Measurements from ENCODE around the gene RABL6. TPM values are rescaled to one million over a fixed set of nuclear protein-coding genes. Genes with fewer than 3 reads are reported as not detected.

The RABL6 gene
- total RNA-seq, 2 experiments from 2014 or later = 46.4 to 48.5 TPM

GRCh38 chr9:136761545-136761981 is 46.2 kb upstream of the RABL6 start:
- peak in 1 of 14 experiments; percentile 26 for DNase-seq
- ChIA-PET POLR2A (no interaction called here), CTCF (no interaction called here)

GRCh38 chr9:136762221-136762691 is 45.5 kb upstream of the RABL6 start:
- CTCF ChIA-PET = no interaction called here

More at GRCh38 chr9:136761545-136761981, 46.2 kb upstream of the RABL6 start:
- Histone ChIP-seq H3K4me1 (ENCODE audit: insufficient read depth, low read length) (peaks cover 5% of the 10 kb centered on the region), H3K27me3 (ENCODE audit: control insufficient read depth in 1 of 2, insufficient read depth in 2 of 2, low read length in 2 of 2) (peaks cover 3 to 8% of the 10 kb centered on the region in 2 experiments), H3K4me3 (ENCODE audit: low read length) (no peak overlapping the region), H3K36me3 (ENCODE audit: insufficient read depth, low read length) (no peaks in the 10 kb centered on the region), H3K9me3 (ENCODE audit: control insufficient read depth in 1 of 2, insufficient read depth in 1 of 2, low read length in 2 of 2) (peaks cover 0 to 14% of the 10 kb centered on the region in 2 experiments), H3K27ac (ENCODE audit: low read depth in 1 of 2, low read length in 2 of 2) (no peak overlapping the region)
- no peak overlapping the region for H3K4me3 Mint-ChIP-seq
- no peak overlapping the region for H3K27ac Mint-ChIP-seq
- no peak for TF ChIP-seq CTCF (IDR thresholded peaks at IDR 0.05)
- peaks cover 20% of the 10 kb centered on the region for H3K27me3 Mint-ChIP-seq
- no peaks in the 10 kb centered on the region for H3K36me3 Mint-ChIP-seq (ENCODE audit: low read depth)
- no peaks in the 10 kb centered on the region for H3K9me3 Mint-ChIP-seq
- ATAC-seq (ENCODE audit: poor library complexity) = no peak
- intact Hi-C loops (cut with DNase I, micrococcal nuclease) = no loop called here
- peaks cover 3% of the 10 kb centered on the region for H3K4me1 Mint-ChIP-seq (ENCODE audit: low read depth)

GRCh38 chr9:136762915-136763648 is 44.7 kb upstream of the RABL6 start:
- Histone ChIP-seq H3K4me1 (ENCODE audit: insufficient read depth, low read length) (peaks cover 8% of the 10 kb centered on the region), H3K4me3 (ENCODE audit: low read length) (no peak overlapping the region), H3K9me3 (ENCODE audit: control insufficient read depth in 1 of 2, insufficient read depth in 1 of 2, low read length in 2 of 2) (peaks cover 0 to 4% of the 10 kb centered on the region in 2 experiments), H3K27ac (ENCODE audit: low read depth in 1 of 2, low read length in 2 of 2) (no peak overlapping the region), H3K36me3 (ENCODE audit: insufficient read depth, low read length) (no peaks in the 10 kb centered on the region), H3K27me3 (ENCODE audit: control insufficient read depth in 1 of 2, insufficient read depth in 2 of 2, low read length in 2 of 2) (peaks cover 8 to 16% of the 10 kb centered on the region in 2 experiments)
- peak in 8 of 14 experiments; percentile 18 to 71 (median 30) for DNase-seq
- ChIA-PET CTCF (no interaction called here), POLR2A (no interaction called here)
- Mint-ChIP-seq H3K27me3 (peaks cover 33% of the 10 kb centered on the region), H3K36me3 (ENCODE audit: low read depth) (no peaks in the 10 kb centered on the region), H3K27ac (no peak overlapping the region), H3K9me3 (no peaks in the 10 kb centered on the region), H3K4me1 (ENCODE audit: low read depth) (peaks cover 9% of the 10 kb centered on the region), H3K4me3 (no peak overlapping the region)
- no peak for ATAC-seq (ENCODE audit: poor library complexity)
- TF ChIP-seq CTCF (IDR thresholded peaks at IDR 0.05) = no peak
- intact Hi-C loops (cut with DNase I, micrococcal nuclease) = no loop called here

More at GRCh38 chr9:136762221-136762691, 45.5 kb upstream of the RABL6 start:
- no peaks in the 10 kb centered on the region for H3K36me3 Mint-ChIP-seq (ENCODE audit: low read depth)
- Histone ChIP-seq H3K4me1 (ENCODE audit: insufficient read depth, low read length) (peaks cover 8% of the 10 kb centered on the region), H3K9me3 (ENCODE audit: control insufficient read depth in 1 of 2, insufficient read depth in 1 of 2, low read length in 2 of 2) (peaks cover 0 to 9% of the 10 kb centered on the region in 2 experiments), H3K27me3 (ENCODE audit: control insufficient read depth in 1 of 2, insufficient read depth in 2 of 2, low read length in 2 of 2) (peaks cover 3 to 12% of the 10 kb centered on the region in 2 experiments), H3K4me3 (ENCODE audit: low read length) (no peak overlapping the region), H3K27ac (ENCODE audit: low read depth in 1 of 2, low read length in 2 of 2) (no peak overlapping the region), H3K36me3 (ENCODE audit: insufficient read depth, low read length) (no peaks in the 10 kb centered on the region)
- H3K9me3 Mint-ChIP-seq = no peaks in the 10 kb centered on the region
- H3K4me3 Mint-ChIP-seq = no peak overlapping the region
- H3K27ac Mint-ChIP-seq = no peak overlapping the region
- DNase-seq = no peak
- POLR2A ChIA-PET = no interaction called here
- ATAC-seq (ENCODE audit: poor library complexity) = no peak
- no peak for TF ChIP-seq CTCF (IDR thresholded peaks at IDR 0.05)
- H3K4me1 Mint-ChIP-seq (ENCODE audit: low read depth) = peaks cover 9% of the 10 kb centered on the region
- peaks cover 26% of the 10 kb centered on the region for H3K27me3 Mint-ChIP-seq
- intact Hi-C loops (cut with DNase I, micrococcal nuclease) = no loop called here

All from CD4-positive, alpha-beta T cell (primary cell).